Measurements from ENCODE around the gene MRPS2. TPM values are rescaled to one million over a fixed set of nuclear protein-coding genes. Genes with fewer than 3 reads are reported as not detected.

Gene MRPS2
- total RNA-seq, 1 experiment from 2014 or later = 77.6 TPM

GRCh38 chr9:135492886-135493669, 7.4 kb upstream of the MRPS2 start:
- ATAC-seq (no peak), DNase-seq (ENCODE audit: low spot score) (no peak)
- H3K27ac Mint-ChIP-seq = no peak overlapping the region
- POLR2A ChIA-PET = no interaction called here
- H3K27me3 Mint-ChIP-seq (ENCODE audit: low read depth) = no peaks in the 10 kb centered on the region
- peaks cover 9% of the 10 kb centered on the region for H3K36me3 Mint-ChIP-seq
- 0 out of 2 replicates have a peak, but pooled peaks cover 4% of the 10 kb centered on the region for H3K4me1 Mint-ChIP-seq
- no peak overlapping the region for H3K4me3 Mint-ChIP-seq
- no peak for TF ChIP-seq STAT6 (CRISPR knock-in tag; conservative IDR thresholded peaks at IDR 0.05; ENCODE audit: low read depth)
- TF ChIP-seq MYBL2 (CRISPR knock-in tag; IDR thresholded peaks at IDR 0.05) = no peak
- no peak for TF ChIP-seq ZNF232 (CRISPR knock-in tag; IDR thresholded peaks at IDR 0.05)
- no peak for TF ChIP-seq ATF1 (CRISPR knock-in tag; IDR thresholded peaks at IDR 0.05)
- TF ChIP-seq PREB (CRISPR knock-in tag; IDR thresholded peaks at IDR 0.05; ENCODE audit: borderline replicate concordance) = no peak
- TF ChIP-seq CTCF (IDR thresholded peaks at IDR 0.05) = no peak
- TF ChIP-seq ZMAT4 (CRISPR knock-in tag; IDR thresholded peaks at IDR 0.05) = no peak
- no peak for TF ChIP-seq ZNF263 (CRISPR knock-in tag; IDR thresholded peaks at IDR 0.05; ENCODE audit: low read depth)
- no peak for TF ChIP-seq ZNF512 (CRISPR knock-in tag; IDR thresholded peaks at IDR 0.05; ENCODE audit: borderline replicate concordance)
- TF ChIP-seq SOX15 (CRISPR knock-in tag; IDR thresholded peaks at IDR 0.05) = no peak
- TF ChIP-seq ZNF138 (CRISPR knock-in tag; conservative IDR thresholded peaks at IDR 0.05) = no peak
- no peak for TF ChIP-seq AFF4 (CRISPR knock-in tag; IDR thresholded peaks at IDR 0.05; ENCODE audit: borderline replicate concordance)
- TF ChIP-seq E2F5 (CRISPR knock-in tag; IDR thresholded peaks at IDR 0.05) = no peak
- CTCF ChIA-PET = interaction anchor here (0.6 to 0.7 kb wide), 3 partner anchors 11 to 257 kb away, joined by 3 to 5 read pairs (median 3); no protein-coding TSS in a partner anchor
- H3K9me3 Mint-ChIP-seq = no peaks in the 10 kb centered on the region

All from WTC11 (cell line).